ENCODE results near the gene S100A11. TPM values are rescaled to one million over a fixed set of nuclear protein-coding genes. Genes with fewer than 3 reads are reported as not detected.

S100A11 gene
- total and polyA plus RNA-seq, 2 donors, result 195 to 1,404 TPM

DNA sequence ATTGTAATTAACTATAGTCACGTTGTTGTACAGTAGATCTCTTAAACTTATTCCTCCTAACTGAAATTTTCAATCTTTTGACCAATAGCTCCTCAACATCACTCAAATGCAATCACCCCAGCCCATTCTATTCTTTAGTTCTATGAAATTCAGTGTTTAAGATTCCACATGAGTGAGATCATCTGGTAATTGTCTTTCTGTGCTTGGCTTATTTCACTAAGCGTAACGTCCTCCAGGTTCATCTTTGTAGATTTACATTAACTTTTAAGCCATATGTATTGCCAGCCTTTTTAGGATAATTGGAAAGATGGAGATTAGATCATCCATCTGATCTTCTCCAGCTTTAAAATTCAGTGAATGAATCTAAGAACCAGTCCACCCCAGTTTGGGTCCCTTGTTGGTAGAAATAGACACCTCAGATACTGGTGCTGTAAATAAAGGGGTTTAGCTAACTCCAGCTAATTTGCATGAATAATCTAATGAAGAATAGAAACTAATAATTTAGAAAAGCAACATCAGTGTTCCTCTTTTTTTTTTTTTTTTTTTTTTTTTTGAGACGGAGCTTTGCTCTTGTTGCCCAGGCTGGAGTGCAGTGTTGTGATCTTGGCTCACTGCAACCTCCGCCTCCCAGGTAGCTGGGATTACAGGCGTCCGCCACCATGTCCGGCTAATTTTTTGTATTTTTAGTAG is 50.2 kb downstream of the S100A11 start:
- H3K36me3 ChIP-seq (ENCODE audit: control insufficient read depth in 2 of 2, insufficient read depth in 2 of 2, low read length in 1 of 2), result peaks cover 3 to 7% of the 10 kb centered on the region in 2 donors

GRCh38 chr1:151985768-151986167 is 51.0 kb downstream of the S100A11 start:
- Histone ChIP-seq H3K4me3 (ENCODE audit: low read length in 2 of 2) (no peak overlapping the region), H3K9me3 (ENCODE audit: control insufficient read depth in 2 of 2, insufficient read depth in 1 of 2, low read length in 1 of 2) (no peaks in the 10 kb centered on the region), H3K36me3 (ENCODE audit: control insufficient read depth in 2 of 2, insufficient read depth in 2 of 2, low read length in 1 of 2) (peaks cover 3 to 10% of the 10 kb centered on the region in 2 donors), H3K27ac (ENCODE audit: low read depth in 1 of 2, low read length in 1 of 2) (no peak overlapping the region), H3K27me3 (ENCODE audit: control insufficient read depth in 2 of 2, insufficient read depth in 1 of 2, low read length in 1 of 2) (peaks cover 0 to 24% of the 10 kb centered on the region in 2 donors), H3K4me1 (ENCODE audit: control insufficient read depth in 2 of 2, insufficient read depth in 2 of 2, low read length in 2 of 2) (no peaks in the 10 kb centered on the region)
- 96% methylated on average over 1 of the region's 1 CpG for WGBS
- no peak for DNase-seq (ENCODE audit: low read depth in 6 of 9, low spot score in 9 of 9)

More for the DNA sequence above, 50.2 kb downstream of the S100A11 start:
- DNase-seq (ENCODE audit: low read depth in 6 of 9, low spot score in 9 of 9), result no peak
- H3K27me3 ChIP-seq (ENCODE audit: control insufficient read depth in 2 of 2, insufficient read depth in 1 of 2, low read length in 1 of 2), result peaks cover 0 to 31% of the 10 kb centered on the region in 2 donors
- H3K4me3 ChIP-seq (ENCODE audit: low read length in 2 of 2), result no peak overlapping the region
- WGBS, result 97% methylated on average over 8 of the region's 8 CpGs
- H3K9me3 ChIP-seq (ENCODE audit: control insufficient read depth in 2 of 2, insufficient read depth in 1 of 2, low read length in 1 of 2), result no peaks in the 10 kb centered on the region
- H3K27ac ChIP-seq (ENCODE audit: low read depth in 1 of 2, low read length in 1 of 2), result no peak overlapping the region
- H3K4me1 ChIP-seq (ENCODE audit: control insufficient read depth in 2 of 2, insufficient read depth in 2 of 2, low read length in 2 of 2), result no peaks in the 10 kb centered on the region

- Histone ChIP-seq H3K36me3 (ENCODE audit: control insufficient read depth in 2 of 2, insufficient read depth in 2 of 2, low read length in 1 of 2) (peaks cover 3 to 10% of the 10 kb centered on the region in 2 donors), H3K4me3 (ENCODE audit: low read length in 2 of 2) (no peak overlapping the region), H3K27me3 (ENCODE audit: control insufficient read depth in 2 of 2, insufficient read depth in 1 of 2, low read length in 1 of 2) (peaks cover 0 to 21% of the 10 kb centered on the region in 2 donors), H3K4me1 (ENCODE audit: control insufficient read depth in 2 of 2, insufficient read depth in 2 of 2, low read length in 2 of 2) (no peaks in the 10 kb centered on the region), H3K27ac (ENCODE audit: low read depth in 1 of 2, low read length in 1 of 2) (no peak overlapping the region), H3K9me3 (ENCODE audit: control insufficient read depth in 2 of 2, insufficient read depth in 1 of 2, low read length in 1 of 2) (no peaks in the 10 kb centered on the region)
- 96% methylated on average over 2 of the region's 2 CpGs for WGBS
- no peak for DNase-seq (ENCODE audit: low read depth in 6 of 9, low spot score in 9 of 9)
Observed at GRCh38 chr1:151985270-151985669, 51.5 kb downstream of the S100A11 start.

GRCh38 chr1:151984313-151984956 is 52.4 kb downstream of the S100A11 start:
- Histone ChIP-seq H3K4me3 (ENCODE audit: low read length in 2 of 2) (no peak overlapping the region), H3K27me3 (ENCODE audit: control insufficient read depth in 2 of 2, insufficient read depth in 1 of 2, low read length in 1 of 2) (peaks cover 0 to 14% of the 10 kb centered on the region in 2 donors), H3K4me1 (ENCODE audit: control insufficient read depth in 2 of 2, insufficient read depth in 2 of 2, low read length in 2 of 2) (no peaks in the 10 kb centered on the region), H3K27ac (ENCODE audit: low read depth in 1 of 2, low read length in 1 of 2) (no peak overlapping the region), H3K9me3 (ENCODE audit: control insufficient read depth in 2 of 2, insufficient read depth in 1 of 2, low read length in 1 of 2) (no peaks in the 10 kb centered on the region), H3K36me3 (ENCODE audit: control insufficient read depth in 2 of 2, insufficient read depth in 2 of 2, low read length in 1 of 2) (peaks cover 3 to 10% of the 10 kb centered on the region in 2 donors)
- WGBS, result 7% methylated on average over 1 of the region's 1 CpG
- peak in 1 of 9 donors; percentile 37 for DNase-seq (ENCODE audit: low read depth in 6 of 9, low spot score in 9 of 9)

Other genes starting within 250 kb of the S100A11 start
- 11.3 TPM for gene TDRKH, start 246.5 kb downstream of the S100A11 start, total RNA-seq
- gene TDRKH, start 246.5 kb downstream of the S100A11 start, polyA plus RNA-seq, result 6.5 TPM
- gene LINGO4, start 231.6 kb downstream of the S100A11 start, total RNA-seq, result 0.52 TPM
- gene LINGO4, start 231.6 kb downstream of the S100A11 start, polyA plus RNA-seq, result 0.14 TPM
- gene RORC, start 205.2 kb downstream of the S100A11 start, total RNA-seq, result 56.8 TPM
- gene RORC, start 205.2 kb downstream of the S100A11 start, polyA plus RNA-seq, result 19.9 TPM
- gene C2CD4D, start 197.2 kb downstream of the S100A11 start, total RNA-seq, result 0.05 TPM
- gene C2CD4D, start 197.2 kb downstream of the S100A11 start, polyA plus RNA-seq, result 0.34 TPM
- gene THEM5, start 183.3 kb downstream of the S100A11 start, total RNA-seq, result 0.09 TPM
- gene THEM5, start 183.3 kb downstream of the S100A11 start, polyA plus RNA-seq, result 1.5 TPM
- 6.9 TPM for gene THEM4, start 127.5 kb downstream of the S100A11 start, total RNA-seq
- 46.2 TPM for gene THEM4, start 127.5 kb downstream of the S100A11 start, polyA plus RNA-seq
- 46.1 TPM for gene S100A10, start 43.1 kb downstream of the S100A11 start, total RNA-seq
- 592 TPM for gene S100A10, start 43.1 kb downstream of the S100A11 start, polyA plus RNA-seq
- 0.05 TPM for gene TCHHL1, start 52.1 kb upstream of the S100A11 start, total RNA-seq
- 0.16 TPM for gene TCHHL1, start 52.1 kb upstream of the S100A11 start, polyA plus RNA-seq
- gene TCHH, start 78.4 kb upstream of the S100A11 start, total RNA-seq, result 0.05 TPM
- 1.4 TPM for gene TCHH, start 78.4 kb upstream of the S100A11 start, polyA plus RNA-seq
- gene RPTN, start 122.2 kb upstream of the S100A11 start, total RNA-seq, result 0.09 TPM
- gene RPTN, start 122.2 kb upstream of the S100A11 start, polyA plus RNA-seq, result 3.2 TPM
- under 0.01 TPM for gene HRNR, start 187.2 kb upstream of the S100A11 start, total RNA-seq
- 0.14 TPM for gene HRNR, start 187.2 kb upstream of the S100A11 start, polyA plus RNA-seq